HEK293 (cell line): Measurements from ENCODE around the gene GBX1.

Source experiments
- BCL11A ChIP-seq: fragments of 450-650 bp; formaldehyde crosslinking; IDR thresholded peaks from 2 replicates; pipeline ENCODE4 v1.5.1; 2016; ENCODE audit warnings: low read depth, missing biosample characterization, missing genetic modification characterization
- ELK4 ChIP-seq: IDR thresholded peaks from 2 replicates; pipeline ENCODE4 v1.6.1; 2011; ENCODE audit warnings: mild to moderate bottlenecking, low read depth, low read length, borderline replicate concordance
- REST ChIP-seq: fragments of 450-650 bp; formaldehyde crosslinking; IDR thresholded peaks from 2 replicates; pipeline ENCODE4 v1.5.1; 2016; ENCODE audit warnings: missing biosample characterization, missing genetic modification characterization
- ZBTB44 ChIP-seq: fragments of 450-650 bp; IDR thresholded peaks from 2 replicates; pipeline ENCODE4 v1.5.1; 2018; ENCODE audit warnings: missing biosample characterization, mild to moderate bottlenecking, missing genetic modification characterization
- ZBTB8A ChIP-seq: fragments of 450-650 bp; formaldehyde crosslinking; IDR thresholded peaks from 2 replicates; pipeline ENCODE4 v1.5.1; 2016; ENCODE audit warnings: missing biosample characterization, missing genetic modification characterization
- ZFP3 ChIP-seq: fragments of 450-650 bp; formaldehyde crosslinking; IDR thresholded peaks from 2 replicates; pipeline ENCODE4 v1.5.1; 2016; ENCODE audit warnings: low read depth, missing biosample characterization, missing genetic modification characterization
- ZNF391 ChIP-seq: fragments of 450-650 bp; formaldehyde crosslinking; IDR thresholded peaks from 2 replicates; pipeline ENCODE4 v1.5.1; 2016; ENCODE audit warnings: low read depth, missing biosample characterization, missing genetic modification characterization, borderline replicate concordance
- ZNF433 ChIP-seq: fragments of 450-650 bp; formaldehyde crosslinking; IDR thresholded peaks from 2 replicates; pipeline ENCODE4 v1.5.1; 2016; ENCODE audit warnings: missing biosample characterization, missing genetic modification characterization, low read depth
- ZNF510 ChIP-seq: fragments of 450-650 bp; formaldehyde crosslinking; IDR thresholded peaks from 2 replicates; pipeline ENCODE4 v1.5.1; 2018; ENCODE audit warnings: mild to moderate bottlenecking, missing genetic modification characterization, missing biosample characterization; ENCODE audit not compliant: insufficient replicate concordance
- TF ChIP-seq, protein P1 (sequence below): fragments of 450-650 bp; formaldehyde crosslinking; IDR thresholded peaks from 2 replicates; pipeline ENCODE4 v1.5.1; 2016; ENCODE audit warnings: missing biosample characterization, missing genetic modification characterization
- TF ChIP-seq, protein P2 (sequence below): fragments of 450-650 bp; formaldehyde crosslinking; IDR thresholded peaks from 2 replicates; pipeline ENCODE4 v1.5.1; 2016; ENCODE audit warnings: missing biosample characterization, missing genetic modification characterization

DNA sequence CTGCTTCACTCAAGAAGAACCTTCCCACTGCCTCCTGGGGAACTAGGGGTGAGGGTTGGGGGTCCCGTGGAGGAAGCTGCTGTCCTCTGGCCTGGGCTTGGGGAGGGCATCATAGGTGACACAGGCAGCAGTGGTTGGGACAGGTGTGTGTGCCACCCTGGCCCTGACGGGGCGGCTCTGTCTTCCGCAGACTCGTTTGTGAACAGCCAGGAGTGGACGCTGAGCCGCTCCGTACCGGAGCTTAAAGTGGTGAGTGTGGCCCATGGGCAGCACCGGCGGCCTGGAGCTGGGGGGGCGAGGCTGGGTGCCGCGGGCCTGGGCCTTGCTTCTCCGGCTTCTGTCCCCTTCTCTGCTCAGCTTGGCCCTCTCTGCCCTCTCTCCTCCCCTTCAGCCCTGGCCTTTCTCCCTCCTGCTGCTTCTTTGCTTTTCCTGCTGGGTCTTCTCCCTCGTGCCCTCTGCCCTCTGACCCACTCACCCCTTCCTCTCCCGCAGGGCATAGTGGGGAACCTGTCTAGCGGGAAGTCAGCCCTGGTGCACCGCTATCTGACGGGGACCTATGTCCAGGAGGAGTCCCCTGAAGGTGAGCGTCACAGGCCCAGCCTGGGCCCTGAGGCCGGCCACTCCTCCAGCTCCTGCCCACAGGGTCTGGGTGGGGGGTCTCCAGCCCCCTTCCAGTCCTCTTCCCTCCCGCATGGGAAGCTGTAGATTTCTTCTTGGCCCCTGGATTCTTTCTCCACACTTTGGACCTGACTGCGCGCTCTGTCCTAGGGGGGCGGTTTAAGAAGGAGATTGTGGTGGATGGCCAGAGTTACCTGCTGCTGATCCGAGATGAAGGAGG is 50.7 kb downstream of the GBX1 start:
- TF ChIP-seq ZNF510 (tag by site-specific recombination) = no peak
- TF ChIP-seq, protein P1, sequence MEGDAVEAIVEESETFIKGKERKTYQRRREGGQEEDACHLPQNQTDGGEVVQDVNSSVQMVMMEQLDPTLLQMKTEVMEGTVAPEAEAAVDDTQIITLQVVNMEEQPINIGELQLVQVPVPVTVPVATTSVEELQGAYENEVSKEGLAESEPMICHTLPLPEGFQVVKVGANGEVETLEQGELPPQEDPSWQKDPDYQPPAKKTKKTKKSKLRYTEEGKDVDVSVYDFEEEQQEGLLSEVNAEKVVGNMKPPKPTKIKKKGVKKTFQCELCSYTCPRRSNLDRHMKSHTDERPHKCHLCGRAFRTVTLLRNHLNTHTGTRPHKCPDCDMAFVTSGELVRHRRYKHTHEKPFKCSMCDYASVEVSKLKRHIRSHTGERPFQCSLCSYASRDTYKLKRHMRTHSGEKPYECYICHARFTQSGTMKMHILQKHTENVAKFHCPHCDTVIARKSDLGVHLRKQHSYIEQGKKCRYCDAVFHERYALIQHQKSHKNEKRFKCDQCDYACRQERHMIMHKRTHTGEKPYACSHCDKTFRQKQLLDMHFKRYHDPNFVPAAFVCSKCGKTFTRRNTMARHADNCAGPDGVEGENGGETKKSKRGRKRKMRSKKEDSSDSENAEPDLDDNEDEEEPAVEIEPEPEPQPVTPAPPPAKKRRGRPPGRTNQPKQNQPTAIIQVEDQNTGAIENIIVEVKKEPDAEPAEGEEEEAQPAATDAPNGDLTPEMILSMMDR (tag by site-specific recombination) = no peak
- TF ChIP-seq ELK4 = no peak
- TF ChIP-seq, protein P2, sequence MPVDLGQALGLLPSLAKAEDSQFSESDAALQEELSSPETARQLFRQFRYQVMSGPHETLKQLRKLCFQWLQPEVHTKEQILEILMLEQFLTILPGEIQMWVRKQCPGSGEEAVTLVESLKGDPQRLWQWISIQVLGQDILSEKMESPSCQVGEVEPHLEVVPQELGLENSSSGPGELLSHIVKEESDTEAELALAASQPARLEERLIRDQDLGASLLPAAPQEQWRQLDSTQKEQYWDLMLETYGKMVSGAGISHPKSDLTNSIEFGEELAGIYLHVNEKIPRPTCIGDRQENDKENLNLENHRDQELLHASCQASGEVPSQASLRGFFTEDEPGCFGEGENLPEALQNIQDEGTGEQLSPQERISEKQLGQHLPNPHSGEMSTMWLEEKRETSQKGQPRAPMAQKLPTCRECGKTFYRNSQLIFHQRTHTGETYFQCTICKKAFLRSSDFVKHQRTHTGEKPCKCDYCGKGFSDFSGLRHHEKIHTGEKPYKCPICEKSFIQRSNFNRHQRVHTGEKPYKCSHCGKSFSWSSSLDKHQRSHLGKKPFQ (tag by site-specific recombination) = no peak
- no peak for TF ChIP-seq REST (tag by site-specific recombination)
- no peak for TF ChIP-seq ZBTB8A (tag by site-specific recombination)
- no peak for TF ChIP-seq ZFP3 (tag by site-specific recombination)
- TF ChIP-seq ZNF391 = no peak
- no peak for TF ChIP-seq ZNF433
- no peak for TF ChIP-seq BCL11A (tag by site-specific recombination)
- no peak for TF ChIP-seq ZBTB44
